ENCODE measurements around the gene RFT1. TPM values are rescaled to one million over a fixed set of nuclear protein-coding genes. Genes with fewer than 3 reads are reported as not detected.

Gene RFT1
- total and polyA plus RNA-seq, 2 donors (not counting 1 experiment from before 2014, with no cell fraction given): 9.7 to 20.5 TPM

DNA sequence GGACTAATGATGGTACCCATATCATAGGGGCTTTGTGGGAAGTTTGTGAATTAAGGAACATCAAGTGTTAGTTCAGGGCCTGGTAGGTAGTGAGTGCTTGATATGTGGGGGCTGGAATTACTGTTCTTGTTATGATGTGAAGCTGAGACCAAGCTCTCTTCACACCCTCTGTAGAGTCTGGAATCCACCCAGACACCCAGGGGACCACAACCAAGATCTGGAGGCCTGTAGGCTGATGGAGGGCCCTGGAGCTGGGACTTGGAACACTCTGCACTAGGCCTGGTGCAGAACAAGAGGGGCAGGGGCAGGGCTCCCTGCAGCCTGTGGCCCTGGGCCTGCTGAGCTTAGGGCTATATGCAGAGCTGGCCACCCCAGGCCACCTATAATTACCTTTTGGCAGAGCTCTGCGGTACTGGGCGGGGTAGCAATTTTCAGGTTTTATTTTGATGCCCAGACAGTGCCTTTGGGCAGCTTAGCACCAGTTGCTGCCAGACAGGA lies 17.7 kb upstream of the RFT1 start:
- H3K27me3 ChIP-seq (ENCODE audit: control insufficient read depth, insufficient read depth, low read length): no peaks in the 10 kb centered on the region
- H2AFZ ChIP-seq (ENCODE audit: low read length): no peak overlapping the region
- H4K20me1 ChIP-seq (ENCODE audit: control insufficient read depth, extremely low read depth, insufficient read depth, low read length): no peaks in the 10 kb centered on the region
- no peak overlapping the region for H3K27ac ChIP-seq (ENCODE audit: insufficient read depth, low read length)
- H3K4me3 ChIP-seq (replicated peaks in 1 of 4; ENCODE audit: control extremely low read depth in 1 of 4, insufficient read depth in 1 of 4, low read depth in 3 of 4, low read length in 4 of 4): no peak overlapping the region
- peaks cover 6% of the 10 kb centered on the region for H3K4me1 ChIP-seq (ENCODE audit: control insufficient read depth, extremely low read depth, insufficient read depth, low read length)
- DNase-seq (ENCODE audit: low read depth in 2 of 2): no peak
- TF ChIP-seq, protein P1, sequence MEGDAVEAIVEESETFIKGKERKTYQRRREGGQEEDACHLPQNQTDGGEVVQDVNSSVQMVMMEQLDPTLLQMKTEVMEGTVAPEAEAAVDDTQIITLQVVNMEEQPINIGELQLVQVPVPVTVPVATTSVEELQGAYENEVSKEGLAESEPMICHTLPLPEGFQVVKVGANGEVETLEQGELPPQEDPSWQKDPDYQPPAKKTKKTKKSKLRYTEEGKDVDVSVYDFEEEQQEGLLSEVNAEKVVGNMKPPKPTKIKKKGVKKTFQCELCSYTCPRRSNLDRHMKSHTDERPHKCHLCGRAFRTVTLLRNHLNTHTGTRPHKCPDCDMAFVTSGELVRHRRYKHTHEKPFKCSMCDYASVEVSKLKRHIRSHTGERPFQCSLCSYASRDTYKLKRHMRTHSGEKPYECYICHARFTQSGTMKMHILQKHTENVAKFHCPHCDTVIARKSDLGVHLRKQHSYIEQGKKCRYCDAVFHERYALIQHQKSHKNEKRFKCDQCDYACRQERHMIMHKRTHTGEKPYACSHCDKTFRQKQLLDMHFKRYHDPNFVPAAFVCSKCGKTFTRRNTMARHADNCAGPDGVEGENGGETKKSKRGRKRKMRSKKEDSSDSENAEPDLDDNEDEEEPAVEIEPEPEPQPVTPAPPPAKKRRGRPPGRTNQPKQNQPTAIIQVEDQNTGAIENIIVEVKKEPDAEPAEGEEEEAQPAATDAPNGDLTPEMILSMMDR (conservative IDR thresholded peaks at IDR 0.05 in 1 of 2, IDR thresholded peaks at IDR 0.05 in 1 of 2; ENCODE audit: low read depth in 1 of 2, low read length in 2 of 2): no peak
- TF ChIP-seq EZH2 (IDR thresholded peaks at IDR 0.05; ENCODE audit: low read length, missing control alignments): no peak
- H3K79me2 ChIP-seq (ENCODE audit: control insufficient read depth, insufficient read depth, low read length): no peaks in the 10 kb centered on the region
- H3K9ac ChIP-seq (ENCODE audit: insufficient read depth, low read length): no peak overlapping the region
- no peak overlapping the region for H3K4me2 ChIP-seq (ENCODE audit: extremely low read depth, insufficient read depth, low read length)
- no peaks in the 10 kb centered on the region for H3K36me3 ChIP-seq (ENCODE audit: control insufficient read depth, insufficient read depth, low read length)
- no peaks in the 10 kb centered on the region for H3K9me3 ChIP-seq (ENCODE audit: control insufficient read depth, insufficient read depth, low read depth, low read length)

DNA sequence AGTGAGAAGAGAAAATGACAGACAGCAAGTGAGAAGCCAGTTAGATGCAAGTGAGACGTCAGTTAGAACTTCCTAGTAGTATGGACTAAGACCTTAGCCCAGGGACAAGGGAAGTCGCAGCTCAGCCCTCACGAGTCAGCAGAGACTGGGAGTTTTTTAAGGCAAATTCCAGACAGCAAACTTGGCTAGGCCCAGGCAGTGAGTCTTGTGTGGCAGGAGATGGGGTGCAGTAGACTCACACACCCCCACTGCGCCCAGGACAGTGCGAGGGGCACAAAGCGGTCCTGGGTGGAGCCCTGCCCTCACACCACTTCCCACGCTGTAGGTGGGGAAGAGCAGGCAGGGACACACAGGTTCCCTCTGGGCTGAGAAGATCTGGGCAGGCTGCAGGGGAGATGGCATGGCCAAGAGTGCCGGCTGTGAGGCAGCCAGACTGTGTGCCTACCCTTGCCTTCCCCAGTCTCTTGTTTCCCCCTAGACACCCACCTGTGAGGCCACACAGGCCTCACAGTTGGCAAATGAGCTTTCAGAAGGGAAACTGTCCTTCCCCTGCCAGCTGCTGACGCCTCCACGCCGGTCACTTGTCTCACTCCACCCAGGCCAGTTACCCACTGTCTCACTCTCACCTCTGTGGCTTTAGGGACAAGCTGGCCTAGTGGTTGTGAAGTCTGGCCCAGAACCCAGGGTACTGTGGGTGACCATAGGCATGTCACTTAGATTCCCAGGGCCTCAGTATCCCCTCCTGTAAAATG lies 17.1 kb upstream of the RFT1 start:
- no peaks in the 10 kb centered on the region for H3K9me3 ChIP-seq (ENCODE audit: control insufficient read depth, insufficient read depth, low read depth, low read length)
- H3K27ac ChIP-seq (ENCODE audit: insufficient read depth, low read length): no peak overlapping the region
- no peak overlapping the region for H3K4me2 ChIP-seq (ENCODE audit: extremely low read depth, insufficient read depth, low read length)
- H2AFZ ChIP-seq (ENCODE audit: low read length): no peak overlapping the region
- no peak overlapping the region for H3K4me3 ChIP-seq (replicated peaks in 1 of 4; ENCODE audit: control extremely low read depth in 1 of 4, insufficient read depth in 1 of 4, low read depth in 3 of 4, low read length in 4 of 4)
- no peaks in the 10 kb centered on the region for H3K27me3 ChIP-seq (ENCODE audit: control insufficient read depth, insufficient read depth, low read length)
- no peak for DNase-seq (ENCODE audit: low read depth in 2 of 2)
- H4K20me1 ChIP-seq (ENCODE audit: control insufficient read depth, extremely low read depth, insufficient read depth, low read length): no peaks in the 10 kb centered on the region
- no peak for TF ChIP-seq EZH2 (IDR thresholded peaks at IDR 0.05; ENCODE audit: low read length, missing control alignments)
- TF ChIP-seq, protein P1 (conservative IDR thresholded peaks at IDR 0.05 in 1 of 2, IDR thresholded peaks at IDR 0.05 in 1 of 2; ENCODE audit: low read depth in 1 of 2, low read length in 2 of 2): no peak
- no peaks in the 10 kb centered on the region for H3K79me2 ChIP-seq (ENCODE audit: control insufficient read depth, insufficient read depth, low read length)
- H3K36me3 ChIP-seq (ENCODE audit: control insufficient read depth, insufficient read depth, low read length): no peaks in the 10 kb centered on the region
- peaks cover 6% of the 10 kb centered on the region for H3K4me1 ChIP-seq (ENCODE audit: control insufficient read depth, extremely low read depth, insufficient read depth, low read length)
- H3K9ac ChIP-seq (ENCODE audit: insufficient read depth, low read length): no peak overlapping the region

DNA sequence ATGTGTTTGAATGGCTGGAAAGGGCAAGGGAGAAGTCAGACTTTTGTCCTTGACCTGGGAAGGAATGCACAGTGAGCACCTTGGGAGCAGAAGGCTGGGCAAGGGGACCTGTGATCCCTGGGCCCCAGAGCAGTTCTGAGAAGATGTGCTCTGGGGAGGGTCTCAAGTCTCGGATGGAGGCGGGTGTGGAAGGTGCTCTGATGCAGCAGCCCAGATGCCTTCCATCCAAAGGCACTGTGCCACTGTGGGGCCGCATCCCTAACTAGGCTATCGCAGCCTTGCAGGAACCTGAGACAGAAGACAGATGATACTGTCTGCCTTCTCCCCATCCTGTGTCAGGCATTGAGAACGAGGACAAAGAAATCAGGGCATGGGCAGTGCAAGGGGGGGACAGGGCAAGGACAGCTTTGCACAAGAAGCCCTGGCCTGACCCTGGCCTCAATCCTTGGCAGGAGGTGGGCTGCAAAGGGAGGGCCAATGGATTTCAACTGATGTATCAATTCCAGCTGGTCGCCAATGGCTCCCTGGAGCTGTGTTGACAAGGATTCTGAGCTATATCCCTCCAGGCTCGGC lies 16.2 kb upstream of the RFT1 start:
- no peaks in the 10 kb centered on the region for H3K27me3 ChIP-seq (ENCODE audit: control insufficient read depth, insufficient read depth, low read length)
- no peak overlapping the region for H3K9ac ChIP-seq (ENCODE audit: insufficient read depth, low read length)
- H3K27ac ChIP-seq (ENCODE audit: insufficient read depth, low read length): no peak overlapping the region
- no peaks in the 10 kb centered on the region for H3K9me3 ChIP-seq (ENCODE audit: control insufficient read depth, insufficient read depth, low read depth, low read length)
- no peak overlapping the region for H3K4me3 ChIP-seq (replicated peaks in 1 of 4; ENCODE audit: control extremely low read depth in 1 of 4, insufficient read depth in 1 of 4, low read depth in 3 of 4, low read length in 4 of 4)
- TF ChIP-seq, protein P1 (conservative IDR thresholded peaks at IDR 0.05 in 1 of 2, IDR thresholded peaks at IDR 0.05 in 1 of 2; ENCODE audit: low read depth in 1 of 2, low read length in 2 of 2): no peak
- TF ChIP-seq EZH2 (IDR thresholded peaks at IDR 0.05; ENCODE audit: low read length, missing control alignments): no peak
- H3K4me2 ChIP-seq (ENCODE audit: extremely low read depth, insufficient read depth, low read length): no peak overlapping the region
- peaks cover 8% of the 10 kb centered on the region for H3K4me1 ChIP-seq (ENCODE audit: control insufficient read depth, extremely low read depth, insufficient read depth, low read length)
- no peaks in the 10 kb centered on the region for H3K36me3 ChIP-seq (ENCODE audit: control insufficient read depth, insufficient read depth, low read length)
- H3K79me2 ChIP-seq (ENCODE audit: control insufficient read depth, insufficient read depth, low read length): no peaks in the 10 kb centered on the region
- H2AFZ ChIP-seq (ENCODE audit: low read length): no peak overlapping the region
- no peaks in the 10 kb centered on the region for H4K20me1 ChIP-seq (ENCODE audit: control insufficient read depth, extremely low read depth, insufficient read depth, low read length)
- no peak for DNase-seq (ENCODE audit: low read depth in 2 of 2)

Data from fibroblast of lung (primary cell).